ENCODE measurements around the gene CTSE.
A peak's percentile ranks its signal among the peaks of the same experiment; 100 is the strongest.

CTSE gene

GRCh38 chr1:205989786-205990185 is 33.9 kb downstream of the CTSE start:
- no peak for DNase-seq

GRCh38 chr1:205988585-205988995 is 35.1 kb downstream of the CTSE start:
- DNase-seq: no peak

GRCh38 chr1:205986861-205987260 is 36.8 kb downstream of the CTSE start:
- no peak for DNase-seq

- no peak for DNase-seq
These were observed 37.4 kb downstream of the CTSE start for GRCh38 chr1:205986292-205986691.

- no peak for DNase-seq
These were observed 38.2 kb downstream of the CTSE start for GRCh38 chr1:205985330-205986005.

- peak; percentile 51 for DNase-seq
These were observed 39.6 kb downstream of the CTSE start for GRCh38 chr1:205983925-205984725.

GRCh38 chr1:205981257-205981656 is 42.4 kb downstream of the CTSE start:
- no peak for DNase-seq

GRCh38 chr1:205980237-205980870 is 43.3 kb downstream of the CTSE start:
- no peak for DNase-seq

- DNase-seq: no peak
These were observed 44.4 kb downstream of the CTSE start for GRCh38 chr1:205979301-205979700.

GRCh38 chr1:205978676-205979075 is 45.0 kb downstream of the CTSE start:
- DNase-seq: no peak

GRCh38 chr1:205977402-205978014 is 46.2 kb downstream of the CTSE start:
- DNase-seq: peak; percentile 85

- DNase-seq: no peak
These were observed 46.8 kb downstream of the CTSE start for GRCh38 chr1:205976708-205977401.

- DNase-seq: no peak
These were observed 47.7 kb downstream of the CTSE start for GRCh38 chr1:205976036-205976435.

- DNase-seq: no peak
These were observed 48.2 kb downstream of the CTSE start for GRCh38 chr1:205975387-205975998.

- no peak for DNase-seq
These were observed 49.0 kb downstream of the CTSE start for GRCh38 chr1:205974712-205975111.

- no peak for DNase-seq
These were observed 50.1 kb downstream of the CTSE start for GRCh38 chr1:205973377-205974232.

- no peak for DNase-seq
These were observed 51.1 kb downstream of the CTSE start for GRCh38 chr1:205972491-205973168.

- no peak for DNase-seq
These were observed 51.6 kb downstream of the CTSE start for GRCh38 chr1:205972081-205972480.

- no peak for DNase-seq
These were observed 52.6 kb downstream of the CTSE start for GRCh38 chr1:205971082-205971481.

- no peak for DNase-seq
These were observed 53.2 kb downstream of the CTSE start for GRCh38 chr1:205970486-205970885.

GRCh38 chr1:205969229-205969628 is 54.5 kb downstream of the CTSE start:
- DNase-seq: no peak

All from stimulated activated CD4-positive, alpha-beta T cell treated with anti-CD3 and anti-CD28 coated beads, Interleukin-15, amount 100 ng/mL, for 24 hours (primary cell).